GM19023 (cell line): Measurements from ENCODE around the gene ZG16B.

Source experiments
- ATAC-seq: cut with Tn5 transposase; IDR thresholded peaks from one replicate; pipeline ENCODE4 v1.9.1; 2021; ENCODE audit warnings: mild to moderate bottlenecking, moderate library complexity; ENCODE audit not compliant: unreplicated experiment

ZG16B gene

DNA sequence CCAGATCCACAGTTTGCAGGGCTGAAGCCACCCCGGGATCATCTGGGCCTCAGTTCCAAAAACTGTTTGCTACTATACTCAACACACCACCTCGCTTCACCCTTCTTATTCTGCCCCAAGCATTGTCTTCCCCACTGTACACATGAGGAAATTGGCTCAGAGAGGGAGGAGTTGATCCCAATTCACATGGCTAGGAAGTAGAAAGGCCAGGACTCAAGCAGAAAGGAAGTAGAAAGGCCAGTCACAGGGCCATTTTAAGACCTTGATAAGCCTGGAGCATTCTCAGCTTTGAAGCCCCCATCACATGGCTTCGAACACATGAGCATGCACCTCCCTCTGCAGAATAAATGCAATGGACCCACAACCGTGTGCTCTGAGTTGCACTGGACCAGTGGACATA, 35.5 kb downstream of the ZG16B start:
- ATAC-seq = no peak

DNA sequence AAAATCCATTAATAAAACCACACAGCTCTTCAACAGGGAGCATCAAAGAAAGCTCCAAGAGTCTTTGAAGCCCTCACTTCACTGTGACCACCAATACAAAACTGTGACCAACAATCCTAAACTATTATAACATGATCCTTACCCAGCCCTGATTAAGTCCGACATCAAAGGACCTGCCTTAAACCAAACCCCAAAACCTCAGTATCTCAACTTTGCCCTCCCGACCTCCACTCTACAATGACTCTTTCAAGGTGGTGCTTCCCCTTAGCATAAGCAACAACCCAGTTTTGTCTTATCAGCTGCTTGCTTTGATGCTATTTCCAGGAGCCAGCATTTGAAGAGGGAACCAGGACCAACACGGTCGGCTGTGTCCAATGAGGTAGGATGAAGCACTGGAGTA, 36.3 kb downstream of the ZG16B start:
- ATAC-seq = no peak

DNA sequence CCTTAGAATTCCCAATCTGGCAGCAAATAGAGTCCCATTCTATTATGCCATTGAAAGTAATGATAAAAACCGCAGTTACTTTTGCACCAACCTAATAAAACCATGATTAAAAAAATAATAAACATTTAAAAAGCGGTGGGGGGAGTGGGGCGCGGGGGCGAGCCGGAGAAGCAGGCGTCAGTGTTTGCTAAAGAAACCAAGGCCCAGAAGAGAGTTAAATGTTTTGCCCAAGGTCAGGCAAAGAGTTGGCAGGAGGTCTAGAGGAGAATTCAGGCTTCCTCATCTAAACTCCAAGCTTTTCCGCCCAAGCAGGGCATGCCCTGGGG, 37.5 kb downstream of the ZG16B start:
- no peak for ATAC-seq

DNA sequence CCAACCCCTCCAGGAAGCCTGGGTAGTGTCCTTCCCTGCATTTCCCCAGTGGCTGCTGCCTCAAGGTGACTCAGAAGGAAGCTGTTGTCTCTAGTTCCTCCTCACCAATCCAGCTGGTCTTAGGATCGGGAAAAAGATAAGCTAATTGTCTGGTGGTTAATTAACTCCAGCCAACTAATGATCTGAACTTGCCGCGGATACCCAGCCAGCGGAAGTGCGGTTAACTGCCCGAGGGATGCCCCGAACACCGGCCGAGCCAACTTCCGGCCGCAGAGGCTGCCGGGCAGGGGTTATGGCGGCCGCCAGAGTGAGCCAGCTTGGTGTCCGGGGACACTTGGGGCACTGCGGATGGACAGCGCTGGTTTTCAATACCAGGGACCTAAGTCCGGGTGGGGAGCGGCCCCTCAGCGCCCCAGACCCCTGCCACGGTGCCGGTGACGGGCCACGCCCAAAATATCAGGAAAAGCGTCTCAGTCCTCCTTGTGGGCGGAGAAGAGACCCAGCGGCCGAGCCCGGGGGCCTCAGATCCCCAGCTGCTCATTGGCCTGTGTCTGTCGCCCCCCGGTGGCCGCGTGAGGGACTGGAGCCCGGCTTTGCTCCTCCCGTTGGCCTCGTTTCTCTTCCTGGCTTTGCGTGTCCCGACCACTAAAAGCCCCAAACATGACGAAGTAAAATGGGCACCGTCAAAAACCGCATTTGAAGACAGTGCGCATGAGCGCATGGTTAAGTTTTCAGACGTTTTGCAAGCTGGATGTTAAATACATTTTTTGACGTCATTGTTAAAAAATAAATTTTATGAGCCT, 38.1 kb downstream of the ZG16B start:
- ATAC-seq = peak; percentile 85

DNA sequence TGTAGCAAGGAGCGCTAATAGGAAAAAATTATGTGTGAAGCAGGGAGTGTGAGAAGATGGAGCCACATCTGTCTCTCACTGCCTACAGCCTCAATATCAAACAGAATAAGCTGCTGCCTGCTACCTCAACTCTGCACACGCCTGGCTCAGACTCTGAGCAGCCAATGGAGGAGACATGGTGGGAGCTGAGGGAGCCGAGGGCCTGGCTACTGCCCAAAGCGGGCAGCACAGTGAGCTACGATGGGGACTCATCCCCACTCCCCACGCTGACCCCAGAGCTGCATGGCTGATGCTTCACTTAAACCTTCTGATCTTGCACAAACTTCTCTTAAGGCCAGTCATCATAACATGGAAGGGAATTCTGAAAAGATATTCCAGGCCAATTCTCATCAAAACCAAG, 41.8 kb downstream of the ZG16B start:
- ATAC-seq = no peak

DNA sequence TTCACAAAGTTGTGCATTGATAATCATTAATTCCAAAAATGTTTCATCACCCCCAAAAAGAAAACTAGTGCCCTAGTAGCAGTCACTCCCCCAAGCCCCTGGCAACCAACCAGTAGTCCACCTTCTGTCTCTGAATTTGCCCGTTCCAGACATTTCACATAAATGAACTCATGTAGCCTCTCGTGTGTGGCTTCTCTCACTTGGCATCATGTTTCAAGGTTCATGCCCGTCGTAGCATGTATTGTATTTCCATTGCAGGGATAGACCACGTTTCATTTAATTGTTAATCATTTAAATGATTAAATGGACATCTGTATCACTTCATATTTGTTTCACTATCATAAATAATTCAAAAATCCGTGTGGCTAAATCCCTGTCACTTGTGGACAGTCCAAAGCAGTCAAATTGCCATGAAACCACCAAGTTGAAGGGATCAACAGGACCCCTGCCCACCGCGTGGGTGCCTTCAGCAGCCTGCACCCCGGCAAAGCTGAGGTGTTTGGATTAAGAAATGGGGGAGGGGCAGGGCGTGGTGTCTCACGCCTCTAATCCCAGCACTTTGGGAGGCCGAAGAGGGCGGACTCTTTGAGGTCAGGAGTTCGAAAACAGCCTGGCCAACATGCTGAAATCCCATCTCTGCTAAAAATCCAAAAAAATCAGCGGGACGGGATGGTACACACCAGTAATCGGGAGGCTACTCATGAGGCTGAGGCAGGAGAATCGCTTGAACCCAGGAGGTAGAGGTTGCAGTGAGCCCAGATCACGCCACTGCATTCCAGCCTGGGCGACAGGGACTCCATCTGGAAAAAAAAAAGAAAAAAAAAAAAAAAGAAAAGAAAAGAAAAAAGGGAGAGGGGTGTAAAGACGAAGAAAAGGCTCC, 44.2 kb downstream of the ZG16B start:
- ATAC-seq = no peak

DNA sequence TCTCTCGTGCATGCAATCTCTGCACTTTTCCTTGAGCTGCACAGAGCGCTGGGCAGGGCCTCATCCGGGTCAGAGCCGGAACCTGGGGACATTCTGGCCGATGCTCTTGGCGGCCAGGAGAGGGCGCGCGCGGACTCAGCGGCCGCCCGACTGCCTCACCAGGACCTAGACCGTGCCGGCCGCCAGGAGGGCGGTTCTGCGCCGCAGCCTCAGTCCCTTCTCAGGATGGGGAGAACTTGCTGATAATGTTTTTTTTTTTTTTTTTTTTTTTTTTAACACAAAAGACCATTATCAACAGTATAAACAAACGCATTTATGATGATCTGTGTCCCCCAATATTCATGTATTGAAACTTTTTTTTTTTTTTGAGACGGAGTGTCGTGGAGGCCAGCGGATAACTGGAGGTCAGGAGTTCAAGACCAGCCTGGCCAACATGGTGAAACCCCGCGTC, 44.8 kb downstream of the ZG16B start:
- peak; percentile 76 for ATAC-seq

DNA sequence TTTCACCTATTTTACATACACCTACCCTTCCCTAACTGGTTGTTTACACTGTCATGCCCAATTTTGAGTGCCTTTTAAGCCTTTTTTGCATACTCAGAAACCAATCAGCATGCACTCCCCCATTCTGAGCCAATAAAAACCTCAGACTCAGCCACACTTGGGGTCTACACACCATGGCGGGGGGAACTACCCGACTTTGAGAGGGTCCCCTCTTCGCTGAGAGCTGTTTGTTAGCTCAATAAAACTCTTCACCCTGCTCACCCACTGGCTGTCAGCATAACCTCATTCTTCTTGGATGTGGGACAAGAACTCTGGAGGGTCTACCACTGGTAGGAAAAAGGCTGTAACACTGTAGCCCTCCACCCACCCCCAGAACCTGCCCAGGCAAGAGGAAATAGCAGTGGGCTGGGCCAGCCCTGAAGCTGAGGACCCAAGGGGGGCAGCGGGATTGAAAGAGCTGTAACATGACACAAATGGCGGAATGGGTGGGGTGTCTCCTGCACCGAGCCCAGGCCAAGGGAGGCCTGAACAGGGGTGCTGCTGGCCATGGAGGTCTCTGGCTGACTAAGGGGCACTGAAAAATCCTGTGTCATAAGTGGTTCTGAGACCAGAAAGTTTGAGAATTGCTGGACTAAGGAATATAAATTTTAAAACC, 49.9 kb downstream of the ZG16B start:
- no peak for ATAC-seq
